ENCODE measurements around the gene GH1.

The GH1 gene

DNA sequence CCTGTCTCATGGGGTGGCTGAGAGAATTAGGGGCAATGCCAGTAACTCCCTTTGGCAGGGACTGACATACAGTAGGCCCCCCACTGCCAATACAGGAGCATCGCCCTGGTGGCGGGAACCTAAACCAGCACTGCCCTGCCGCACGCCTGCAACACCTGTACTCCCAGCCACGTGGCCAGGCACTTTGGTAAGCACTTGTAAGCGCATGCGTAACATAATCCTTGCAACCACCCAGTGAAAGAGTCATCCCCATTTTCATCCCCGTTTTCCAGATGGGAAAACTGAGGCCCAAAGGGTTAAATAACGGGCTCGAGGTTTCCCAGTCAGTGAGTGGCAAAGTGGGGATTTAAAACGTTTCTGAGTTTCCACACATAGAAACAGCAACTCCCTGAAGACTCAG is 36.6 kb upstream of the GH1 start:
- Histone ChIP-seq H3K4me1 (ENCODE audit: control insufficient read depth, insufficient read depth, low read length, unreplicated experiment) (no peaks in the 10 kb centered on the region), H3K36me3 (ENCODE audit: insufficient read depth, low read length) (no peaks in the 10 kb centered on the region), H2AFZ (ENCODE audit: low read length, unreplicated experiment) (no peak overlapping the region), H3K27me3 (ENCODE audit: insufficient read depth, low read length) (no peaks in the 10 kb centered on the region), H3K27ac (ENCODE audit: low read depth, low read length) (no peak overlapping the region), H3K4me3 (ENCODE audit: low read depth, low read length) (no peak overlapping the region), H3K79me2 (ENCODE audit: control insufficient read depth, insufficient read depth, low read length, unreplicated experiment) (no peaks in the 10 kb centered on the region)

DNA sequence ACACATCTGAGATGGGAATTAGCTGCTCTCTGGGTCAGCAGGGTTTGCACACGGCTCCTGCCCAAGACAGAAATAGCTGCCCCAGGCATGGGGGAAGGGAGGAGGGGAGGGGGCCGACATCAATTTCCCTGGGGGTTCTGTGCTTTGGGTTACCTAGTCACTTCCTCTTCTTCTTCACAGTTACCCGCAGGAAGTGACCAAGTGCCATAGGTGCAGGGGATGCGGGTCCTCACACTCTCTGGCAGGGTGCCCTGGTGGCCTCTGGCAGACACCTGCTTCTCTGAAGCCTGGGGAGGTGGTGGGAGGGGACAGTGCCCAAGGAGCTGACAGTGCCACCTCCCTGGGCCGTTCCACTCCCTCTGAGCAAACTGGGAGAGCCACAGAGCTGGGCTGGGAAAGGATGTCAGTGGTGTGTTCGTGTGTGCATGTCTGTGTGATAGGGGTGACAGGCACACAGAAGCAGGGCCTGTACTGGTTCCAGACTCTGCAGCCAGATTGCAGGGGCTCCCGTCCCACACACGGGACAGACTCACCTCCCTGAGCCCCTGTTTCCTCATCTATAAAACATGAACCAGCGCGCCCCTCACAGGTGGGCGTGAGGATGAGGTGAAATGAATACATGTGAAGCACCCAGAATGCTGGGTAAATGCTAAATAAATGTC is 35.9 kb upstream of the GH1 start:
- Histone ChIP-seq H3K36me3 (ENCODE audit: insufficient read depth, low read length) (no peaks in the 10 kb centered on the region), H2AFZ (ENCODE audit: low read length, unreplicated experiment) (no peak overlapping the region), H3K27me3 (ENCODE audit: insufficient read depth, low read length) (no peaks in the 10 kb centered on the region), H3K4me1 (ENCODE audit: control insufficient read depth, insufficient read depth, low read length, unreplicated experiment) (no peaks in the 10 kb centered on the region), H3K79me2 (ENCODE audit: control insufficient read depth, insufficient read depth, low read length, unreplicated experiment) (no peaks in the 10 kb centered on the region), H3K27ac (ENCODE audit: low read depth, low read length) (no peak overlapping the region), H3K4me3 (ENCODE audit: low read depth, low read length) (no peak overlapping the region)

DNA sequence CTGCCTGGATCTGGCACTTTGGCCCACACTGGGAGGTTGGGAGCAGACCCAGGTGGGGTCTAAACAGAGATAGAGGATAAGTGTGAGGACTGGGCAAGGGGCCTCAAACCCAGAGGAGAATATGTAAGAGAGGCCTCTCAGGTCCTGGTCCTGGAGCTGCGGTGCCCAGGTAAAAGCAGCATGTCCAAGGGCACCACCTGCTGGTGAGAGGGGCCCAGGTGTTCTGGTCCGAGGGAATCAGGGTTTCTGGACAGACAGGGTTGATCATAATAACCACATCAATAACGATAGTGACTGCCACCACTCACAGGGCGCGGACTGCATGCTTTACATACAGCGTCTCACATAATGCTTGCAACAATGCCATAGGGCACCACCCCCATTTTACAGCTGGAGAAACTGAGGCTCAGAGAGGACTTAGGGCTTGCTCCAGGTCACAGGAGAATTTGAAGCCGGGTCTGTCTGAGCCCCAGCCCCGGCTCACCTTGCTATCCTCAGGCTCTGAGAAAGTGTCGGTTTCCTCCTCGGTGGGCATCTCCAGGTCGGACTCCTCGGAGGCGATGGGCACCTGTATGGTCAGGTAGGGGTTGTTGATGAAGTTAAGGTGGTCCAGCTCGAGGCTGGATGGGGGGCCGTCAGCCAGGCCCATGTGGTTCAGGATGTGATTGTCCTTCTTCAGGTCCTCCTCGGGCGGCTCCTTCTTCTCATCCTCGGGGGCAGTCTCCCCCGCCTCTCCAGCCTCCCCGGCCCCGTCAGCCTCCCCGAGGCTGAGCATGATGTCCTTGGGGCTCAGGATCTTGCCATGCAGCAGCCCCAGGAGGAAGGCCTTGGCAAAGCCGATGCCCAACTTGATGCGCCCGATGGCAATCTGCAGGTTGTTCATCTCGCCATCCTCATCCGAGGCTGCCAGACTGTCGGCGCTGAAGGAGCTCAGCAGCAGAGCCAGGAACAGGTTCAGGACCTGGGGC is 32.6 kb upstream of the GH1 start:
- no peak overlapping the region for H3K4me3 ChIP-seq (ENCODE audit: low read depth, low read length)
- no peak overlapping the region for H2AFZ ChIP-seq (ENCODE audit: low read length, unreplicated experiment)
- H3K79me2 ChIP-seq (ENCODE audit: control insufficient read depth, insufficient read depth, low read length, unreplicated experiment): no peaks in the 10 kb centered on the region
- no peaks in the 10 kb centered on the region for H3K4me1 ChIP-seq (ENCODE audit: control insufficient read depth, insufficient read depth, low read length, unreplicated experiment)
- H3K27me3 ChIP-seq (ENCODE audit: insufficient read depth, low read length): no peaks in the 10 kb centered on the region
- H3K36me3 ChIP-seq (ENCODE audit: insufficient read depth, low read length): no peaks in the 10 kb centered on the region
- H3K27ac ChIP-seq (ENCODE audit: low read depth, low read length): no peak overlapping the region

DNA sequence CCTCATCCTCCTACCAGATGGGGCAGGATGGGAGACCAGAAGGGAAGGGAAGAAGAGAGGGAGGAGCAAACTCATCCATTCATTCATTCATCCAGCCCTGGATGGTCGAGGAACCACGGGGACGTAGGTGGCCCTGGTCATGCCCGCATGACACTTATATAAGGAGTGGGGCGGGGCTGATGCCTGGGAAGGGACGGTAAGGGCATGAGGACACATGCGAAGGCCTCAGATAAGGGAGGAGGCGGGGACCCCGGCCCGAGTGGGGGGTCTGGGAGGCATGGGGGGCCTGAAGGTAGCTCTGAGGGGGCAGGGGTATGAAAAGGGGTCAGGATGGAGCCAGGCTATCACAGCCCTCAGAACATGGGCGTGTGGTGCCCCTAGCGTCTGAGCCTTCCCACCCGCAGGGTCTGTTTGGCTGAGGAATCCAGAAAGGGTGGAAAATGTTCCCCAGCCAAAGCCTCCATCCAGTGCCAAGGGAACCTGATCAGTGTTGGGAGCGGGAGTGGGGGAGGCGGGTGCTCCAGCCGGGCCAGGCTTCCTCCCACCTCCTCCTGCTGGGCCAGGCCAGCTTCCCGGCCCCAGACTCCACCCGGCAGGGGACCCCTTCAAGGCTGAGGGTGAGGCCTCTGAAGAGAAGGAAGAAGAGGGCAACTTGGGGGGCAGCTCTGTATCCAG is 31.1 kb upstream of the GH1 start:
- Histone ChIP-seq H3K36me3 (ENCODE audit: insufficient read depth, low read length) (no peaks in the 10 kb centered on the region), H3K4me1 (ENCODE audit: control insufficient read depth, insufficient read depth, low read length, unreplicated experiment) (no peaks in the 10 kb centered on the region), H3K27me3 (ENCODE audit: insufficient read depth, low read length) (no peaks in the 10 kb centered on the region), H3K79me2 (ENCODE audit: control insufficient read depth, insufficient read depth, low read length, unreplicated experiment) (no peaks in the 10 kb centered on the region), H3K4me3 (ENCODE audit: low read depth, low read length) (no peak overlapping the region), H2AFZ (ENCODE audit: low read length, unreplicated experiment) (no peak overlapping the region), H3K27ac (ENCODE audit: low read depth, low read length) (no peak overlapping the region)

DNA sequence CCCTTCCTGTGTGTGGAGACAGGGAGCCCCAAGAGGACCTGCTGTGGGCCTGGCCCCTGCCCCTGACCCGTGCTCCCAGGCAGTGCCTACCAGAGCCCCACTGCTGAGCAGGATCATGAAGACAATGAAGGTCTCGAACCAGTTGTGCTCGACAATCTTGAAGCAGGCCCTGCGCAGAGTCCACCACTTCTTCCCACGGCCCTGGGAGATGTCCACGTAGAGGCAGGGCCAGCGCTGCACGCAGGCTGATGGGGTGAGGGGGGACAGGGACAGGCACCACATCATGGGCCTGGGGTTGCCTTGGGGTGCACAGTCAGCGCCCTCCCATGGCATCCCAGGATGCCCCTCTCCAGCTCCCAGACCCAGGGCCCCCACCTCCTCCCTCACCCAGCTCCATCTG is 29.9 kb upstream of the GH1 start:
- no peak overlapping the region for H3K27ac ChIP-seq (ENCODE audit: low read depth, low read length)
- no peaks in the 10 kb centered on the region for H3K27me3 ChIP-seq (ENCODE audit: insufficient read depth, low read length)
- H3K36me3 ChIP-seq (ENCODE audit: insufficient read depth, low read length): no peaks in the 10 kb centered on the region
- H3K4me3 ChIP-seq (ENCODE audit: low read depth, low read length): no peak overlapping the region
- H3K79me2 ChIP-seq (ENCODE audit: control insufficient read depth, insufficient read depth, low read length, unreplicated experiment): no peaks in the 10 kb centered on the region
- no peaks in the 10 kb centered on the region for H3K4me1 ChIP-seq (ENCODE audit: control insufficient read depth, insufficient read depth, low read length, unreplicated experiment)
- no peak overlapping the region for H2AFZ ChIP-seq (ENCODE audit: low read length, unreplicated experiment)

DNA sequence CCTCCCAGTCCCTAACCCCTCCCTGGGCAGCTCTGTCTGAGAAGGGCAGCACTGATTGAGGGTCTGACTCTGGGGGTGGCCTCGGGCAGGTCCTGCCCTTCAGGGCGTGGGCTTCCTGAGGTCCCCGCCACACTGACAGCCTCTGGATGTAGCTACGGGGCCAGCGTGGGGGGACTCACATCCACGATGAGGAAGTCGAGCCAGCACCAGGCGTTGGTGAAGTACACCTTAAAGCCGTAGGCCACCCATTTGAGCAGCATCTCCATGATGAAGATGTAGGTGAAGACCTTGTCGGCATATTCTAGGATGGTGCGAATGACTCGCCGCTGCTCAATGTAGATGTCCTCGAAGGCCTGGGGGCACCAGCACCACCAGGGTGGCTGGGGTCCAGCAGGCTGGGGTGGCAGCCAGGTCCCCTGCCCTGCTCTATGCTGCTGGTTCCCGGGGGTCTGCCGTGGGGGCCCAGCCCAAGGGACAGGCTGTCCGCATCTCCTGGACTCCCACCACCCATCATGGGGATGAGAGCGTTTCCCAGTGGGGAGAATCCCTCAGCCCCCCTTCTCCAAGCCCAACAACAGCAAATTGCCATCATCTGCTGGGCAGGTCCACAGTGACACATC is 29.2 kb upstream of the GH1 start:
- H3K4me1 ChIP-seq (ENCODE audit: control insufficient read depth, insufficient read depth, low read length, unreplicated experiment): no peaks in the 10 kb centered on the region

DNA sequence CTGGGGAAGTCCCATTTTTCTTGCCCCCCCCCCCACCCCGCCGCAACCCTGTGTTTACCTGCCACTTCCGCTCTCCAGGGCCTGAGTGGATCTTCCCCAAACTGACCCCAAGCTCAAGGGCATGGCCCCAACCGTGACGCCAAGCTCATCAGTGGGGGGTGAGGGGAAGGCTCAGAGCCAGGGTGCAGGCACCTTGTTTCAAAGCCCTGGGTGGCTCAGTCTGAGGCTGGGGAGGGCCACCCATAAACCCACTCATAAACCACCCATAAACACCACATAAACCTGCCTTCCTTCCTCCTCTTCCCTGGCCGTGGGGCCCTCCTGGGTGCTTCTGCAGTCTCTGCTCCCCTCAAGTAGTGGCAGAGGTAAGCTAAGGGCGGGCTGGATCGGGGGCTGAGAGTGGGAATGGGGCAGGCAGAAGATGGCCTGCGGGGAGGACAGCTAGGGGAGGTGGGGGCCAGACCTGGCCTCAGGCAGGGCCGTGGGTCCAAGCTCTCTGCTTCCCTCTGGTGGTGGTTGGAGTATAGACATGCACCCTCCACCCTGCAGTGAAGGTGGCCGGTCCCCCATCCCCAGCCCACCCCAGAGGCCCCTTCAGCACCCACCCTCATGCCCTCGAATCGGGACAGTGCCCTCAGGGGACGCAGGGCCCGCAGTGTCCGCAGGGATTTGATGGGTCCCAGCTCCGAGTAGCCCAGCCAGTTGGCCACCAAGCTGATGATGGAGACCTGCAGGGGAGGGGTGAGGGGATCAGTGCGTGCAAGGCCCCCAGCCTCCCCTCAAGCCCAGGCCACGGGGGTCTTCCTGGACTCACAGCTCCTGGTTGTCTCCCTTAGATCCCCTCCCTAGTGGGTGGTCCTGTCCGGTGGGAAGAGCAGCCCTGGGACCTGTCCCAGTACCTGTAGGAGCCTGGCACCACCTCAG is 28.1 kb upstream of the GH1 start:
- Histone ChIP-seq H3K4me3 (ENCODE audit: low read depth, low read length) (no peak overlapping the region), H2AFZ (ENCODE audit: low read length, unreplicated experiment) (no peak overlapping the region), H3K4me1 (ENCODE audit: control insufficient read depth, insufficient read depth, low read length, unreplicated experiment) (no peaks in the 10 kb centered on the region), H3K27me3 (ENCODE audit: insufficient read depth, low read length) (no peaks in the 10 kb centered on the region), H3K27ac (ENCODE audit: low read depth, low read length) (no peak overlapping the region), H3K36me3 (ENCODE audit: insufficient read depth, low read length) (no peaks in the 10 kb centered on the region), H3K79me2 (ENCODE audit: control insufficient read depth, insufficient read depth, low read length, unreplicated experiment) (no peaks in the 10 kb centered on the region)

More for the DNA sequence above, 29.2 kb upstream of the GH1 start:
- Histone ChIP-seq H3K4me3 (ENCODE audit: low read depth, low read length) (no peak overlapping the region), H3K36me3 (ENCODE audit: insufficient read depth, low read length) (no peaks in the 10 kb centered on the region), H3K27me3 (ENCODE audit: insufficient read depth, low read length) (no peaks in the 10 kb centered on the region), H2AFZ (ENCODE audit: low read length, unreplicated experiment) (no peak overlapping the region), H3K27ac (ENCODE audit: low read depth, low read length) (no peak overlapping the region), H3K79me2 (ENCODE audit: control insufficient read depth, insufficient read depth, low read length, unreplicated experiment) (no peaks in the 10 kb centered on the region)

DNA sequence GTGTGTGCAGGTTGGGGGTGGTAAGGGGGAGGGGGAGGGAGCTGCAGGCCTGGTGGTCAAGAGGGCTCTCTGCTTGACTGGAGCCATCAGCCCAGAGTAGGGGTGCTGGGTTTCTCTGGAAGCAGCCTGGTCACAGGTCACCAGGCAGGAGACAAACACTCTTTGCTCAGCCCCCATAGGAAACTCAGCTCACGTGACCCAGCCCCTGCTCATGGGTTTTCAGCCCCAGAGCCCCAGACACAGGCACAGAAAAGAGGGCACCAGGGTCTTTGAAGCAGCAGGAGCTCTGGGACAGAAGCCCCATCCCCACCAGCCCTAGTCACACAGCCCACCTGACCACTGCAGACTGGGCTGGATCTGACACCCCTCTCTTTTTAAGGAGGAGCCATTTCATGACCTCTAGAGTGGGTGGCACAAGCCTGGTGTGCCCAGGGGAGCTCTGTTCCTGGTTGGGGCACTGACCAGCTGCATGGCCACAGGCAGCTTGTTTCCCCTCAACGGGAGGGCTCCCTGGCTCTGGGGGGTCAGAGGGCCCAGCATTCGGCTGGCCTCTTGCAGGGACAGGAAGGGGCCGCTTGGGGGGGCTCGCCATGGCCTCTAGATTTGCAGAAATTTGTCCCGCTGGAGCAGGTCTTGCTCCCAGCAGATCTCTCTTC is 27.3 kb upstream of the GH1 start:
- Histone ChIP-seq H3K79me2 (ENCODE audit: control insufficient read depth, insufficient read depth, low read length, unreplicated experiment) (no peaks in the 10 kb centered on the region), H2AFZ (ENCODE audit: low read length, unreplicated experiment) (no peak overlapping the region), H3K27me3 (ENCODE audit: insufficient read depth, low read length) (no peaks in the 10 kb centered on the region), H3K27ac (ENCODE audit: low read depth, low read length) (no peak overlapping the region), H3K4me1 (ENCODE audit: control insufficient read depth, insufficient read depth, low read length, unreplicated experiment) (no peaks in the 10 kb centered on the region), H3K4me3 (ENCODE audit: low read depth, low read length) (no peak overlapping the region), H3K36me3 (ENCODE audit: insufficient read depth, low read length) (no peaks in the 10 kb centered on the region)

DNA sequence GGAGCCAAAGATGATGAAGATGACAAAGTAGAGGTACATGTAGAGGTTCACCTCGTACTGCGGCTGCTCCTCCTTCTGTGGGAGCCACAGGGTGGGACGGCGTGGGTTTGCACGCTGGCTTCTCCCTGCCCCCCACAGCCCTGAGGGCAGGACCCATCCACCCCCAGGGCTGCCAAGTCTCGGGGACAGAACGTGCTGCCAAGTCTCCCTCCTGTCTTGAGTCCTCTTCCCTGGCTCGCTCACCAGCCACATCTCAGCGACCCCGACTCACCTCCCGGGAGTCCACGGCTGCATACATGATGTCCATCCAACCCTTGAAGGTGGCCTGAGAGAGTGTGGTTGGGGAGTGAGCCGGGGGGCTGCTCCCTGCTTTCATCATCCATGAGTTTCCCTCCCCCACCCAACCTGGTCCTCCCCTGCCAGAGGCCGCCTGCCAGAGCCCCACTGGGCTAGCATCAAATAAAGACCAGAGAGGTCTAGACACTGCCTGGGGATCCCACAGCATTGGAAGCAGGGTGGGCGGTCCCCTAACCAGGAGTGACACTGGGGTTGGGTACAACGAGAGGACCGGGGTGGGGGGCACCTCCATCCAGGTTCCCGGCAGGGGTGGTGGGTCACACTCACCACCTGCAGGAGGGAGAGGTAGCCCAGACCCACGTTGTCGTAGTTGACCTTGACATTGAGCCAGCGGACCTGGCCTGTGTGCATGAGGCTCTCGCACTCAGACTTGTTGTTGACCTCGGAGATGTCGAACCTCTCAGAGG is 26.3 kb upstream of the GH1 start:
- Histone ChIP-seq H3K27ac (ENCODE audit: low read depth, low read length) (no peak overlapping the region), H2AFZ (ENCODE audit: low read length, unreplicated experiment) (no peak overlapping the region), H3K27me3 (ENCODE audit: insufficient read depth, low read length) (no peaks in the 10 kb centered on the region), H3K36me3 (ENCODE audit: insufficient read depth, low read length) (no peaks in the 10 kb centered on the region), H3K4me3 (ENCODE audit: low read depth, low read length) (no peak overlapping the region), H3K79me2 (ENCODE audit: control insufficient read depth, insufficient read depth, low read length, unreplicated experiment) (no peaks in the 10 kb centered on the region), H3K4me1 (ENCODE audit: control insufficient read depth, insufficient read depth, low read length, unreplicated experiment) (no peaks in the 10 kb centered on the region)

Data from ACC112 (cell line).